Aorta (tissue), 5 donors: ENCODE measurements around the gene GRM1. TPM values are rescaled to one million over a fixed set of nuclear protein-coding genes. Genes with fewer than 3 reads are reported as not detected.
"Not testable (repeated sequence)": the region's sequence is repeated elsewhere in the genome, so short reads cannot be mapped to it uniquely, and the experiment has no call there.

Experiments
- ATAC-seq: fragments of 200-7000 bp; cut with Tn5 transposase; one replicate; pipeline ENCODE4 v1.9.1; 2022; ENCODE audit warnings: moderate library complexity; ENCODE audit not compliant: low FRiP score
- DNase-seq, 2 donors: peaks; one replicate each; pipeline ENCODE4 v3.0.0-alpha.2; 2020
- H3K27ac ChIP-seq, 2 donors: one replicate each; pipeline ENCODE4 v1.5.1; 2013; ENCODE audit warnings: low read length in 2 of 2, mild to moderate bottlenecking in 2 of 2, moderate library complexity in 2 of 2, control low read depth in 1 of 2, inconsistent platforms in 1 of 2, low read depth in 1 of 2
- H3K27me3 ChIP-seq, 2 donors: one replicate each; pipeline ENCODE4 v1.6.1; 2013; ENCODE audit warnings: control low read depth in 1 of 2, low read length in 1 of 2, mild to moderate bottlenecking in 1 of 2, moderate library complexity in 1 of 2; ENCODE audit not compliant: insufficient read depth in 2 of 2, control insufficient read depth in 1 of 2
- H3K36me3 ChIP-seq, 2 donors: one replicate each; pipeline ENCODE4 v1.6.1; 2013; ENCODE audit warnings: control low read depth in 1 of 2, low read length in 1 of 2, mild to moderate bottlenecking in 1 of 2; ENCODE audit not compliant: insufficient read depth in 2 of 2, control insufficient read depth in 1 of 2
- H3K4me1 ChIP-seq, 2 donors: one replicate each; pipeline ENCODE4 v1.6.1; 2013; ENCODE audit warnings: low read length in 2 of 2, control low read depth in 1 of 2, mild to moderate bottlenecking in 1 of 2, moderate library complexity in 1 of 2; ENCODE audit not compliant: insufficient read depth in 2 of 2, control insufficient read depth in 1 of 2
- H3K4me3 ChIP-seq, 2 donors: one replicate each; pipeline ENCODE4 v1.5.1; 2013; ENCODE audit warnings: low read length in 2 of 2, control low read depth in 1 of 2, mild to moderate bottlenecking in 1 of 2
- H3K9me3 ChIP-seq: one replicate; pipeline ENCODE4 v1.6.1; 2013; ENCODE audit warnings: mild to moderate bottlenecking, low read length; ENCODE audit not compliant: control insufficient read depth
- WGBS, 2 donors: extraction: QIAGEN DNeasy Blood & Tissue Kit; methylation state at CpG; one replicate each; pipeline ENCODE4 v1.1.7; 2013; 5-methylcytosine and 5-hydroxymethylcytosine counted together
- intact Hi-C, 2 donors: fragments of 100-400 bp; cut with DNase I; formaldehyde crosslinking; loops; one replicate each; pipeline versions ENCODE4 v1.14.2 to v1.15.0; 2022
- polyA plus RNA-seq, 2 donors: library from polyadenylated mRNA; stranded (reverse); fragments of 200-250 nt; gene quantifications; one replicate each; pipeline ENCODE4 v1.2.3, GENCODE V29; 2013
- total RNA-seq, 2 donors: library from RNA; stranded (reverse); fragmentation: NEBNext Ultra II Directional; extraction: Animal tissue kit (Norgen Biotek cat#: 25700); gene quantifications; one replicate each; pipeline ENCODE4 v1.2.1, GENCODE V29; 2021
- donor health status: healthy with polysubstance abuse.
- donor health status: Bipolar disorder and iron deficiency.
- donor health status: DM: no; HTN: no; CAD: no.
- donor health status: DM: no; HTN: no; CAD: no.
- donor health status: DM: yes; HTN: yes; CAD: no.

Gene GRM1
- total and polyA plus RNA-seq, 4 donors: 0.05 to 0.25 (median 0.13) TPM; not detected in 1

- Histone ChIP-seq H3K4me1 (no peaks in the 10 kb centered on the region), H3K36me3 (no peaks in the 10 kb centered on the region), H3K27me3 (no peaks in the 10 kb centered on the region), H3K27ac (no peak overlapping the region), H3K4me3 (no peak overlapping the region), H3K9me3 (no peaks in the 10 kb centered on the region)
- ATAC-seq (no peak), DNase-seq (no peak)
- 58 to 63% methylated on average over 1 of the region's 1 CpG for whole genome bisulfite sequencing, 2 donors
- intact Hi-C loops: no loop called here
Observed at GRCh38 chr6:146258206-146258605, 229.3 kb downstream of the GRM1 start.

- Histone ChIP-seq H3K9me3 (no peaks in the 10 kb centered on the region), H3K36me3 (no peaks in the 10 kb centered on the region), H3K4me1 (no peaks in the 10 kb centered on the region), H3K4me3 (no peak overlapping the region), H3K27ac (no peak overlapping the region), H3K27me3 (no peaks in the 10 kb centered on the region)
- DNase-seq (no peak), ATAC-seq (no peak)
- 20 to 27% methylated on average over 4 of the region's 4 CpGs for WGBS, 2 donors
- intact Hi-C loops: no loop called here
Observed at GRCh38 chr6:146260886-146261285, 232.0 kb downstream of the GRM1 start.

GRCh38 chr6:146265056-146265455, 236.2 kb downstream of the GRM1 start:
- intact Hi-C loops: no loop called here
- no peak for DNase-seq
- Histone ChIP-seq H3K4me3 (no peak overlapping the region), H3K27me3 (no peaks in the 10 kb centered on the region), H3K36me3 (no peaks in the 10 kb centered on the region), H3K9me3 (no peaks in the 10 kb centered on the region), H3K4me1 (no peaks in the 10 kb centered on the region), H3K27ac (no peak overlapping the region)
- WGBS, 2 donors: 94 to 98% methylated on average over 2 of the region's 2 CpGs
- no peak for ATAC-seq

DNA sequence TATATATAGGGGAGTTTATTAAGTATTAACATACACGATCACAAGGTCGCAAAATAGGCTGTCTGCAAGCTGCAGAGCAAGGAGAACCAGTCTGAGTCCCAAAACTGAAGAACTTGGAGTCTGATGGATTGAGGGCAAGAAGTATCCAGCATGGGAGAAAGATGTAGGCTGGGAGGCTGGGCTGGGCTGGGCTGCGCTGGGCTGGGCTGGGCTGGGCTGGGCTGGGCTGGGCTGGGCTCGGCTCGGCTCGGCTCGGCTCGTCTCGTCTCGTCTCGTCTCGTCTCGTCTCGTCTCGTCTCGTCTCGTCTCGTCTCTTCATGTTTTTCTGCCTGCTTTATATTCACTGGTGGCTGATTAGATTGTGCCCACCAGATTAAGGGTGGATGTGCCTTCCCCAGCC, 238.6 kb downstream of the GRM1 start:
- Histone ChIP-seq H3K4me1 (no peaks in the 10 kb centered on the region), H3K36me3 (no peaks in the 10 kb centered on the region), H3K4me3 (no peak overlapping the region), H3K27ac (no peak overlapping the region), H3K27me3 (no peaks in the 10 kb centered on the region), H3K9me3 (no peaks in the 10 kb centered on the region)
- ATAC-seq: no peak
- DNase-seq: no peak
- intact Hi-C loops: no loop called here
- 77% methylated on average over 18 of the region's 18 CpGs for WGBS, 2 donors

GRCh38 chr6:146267946-146268345, 239.1 kb downstream of the GRM1 start:
- WGBS, 2 donors: 47 to 60% methylated on average over 1 of the region's 1 CpG
- intact Hi-C loops: no loop called here

GRCh38 chr6:146269482-146269881, 240.6 kb downstream of the GRM1 start:
- Histone ChIP-seq H3K27me3 (no peaks in the 10 kb centered on the region), H3K9me3 (no peaks in the 10 kb centered on the region), H3K27ac (no peak overlapping the region), H3K36me3 (no peaks in the 10 kb centered on the region), H3K4me1 (no peaks in the 10 kb centered on the region), H3K4me3 (no peak overlapping the region)
- intact Hi-C loops: no loop called here
- ATAC-seq (no peak), DNase-seq (no peak)

More at GRCh38 chr6:146267946-146268345, 239.1 kb downstream of the GRM1 start:
- no peaks in the 10 kb centered on the region for H3K27me3 ChIP-seq
- H3K4me3 ChIP-seq: no peak overlapping the region
- DNase-seq (no peak), ATAC-seq (no peak)
- no peaks in the 10 kb centered on the region for H3K9me3 ChIP-seq
- H3K36me3 ChIP-seq: no peaks in the 10 kb centered on the region
- H3K27ac ChIP-seq: no peak overlapping the region
- H3K4me1 ChIP-seq: no peaks in the 10 kb centered on the region

- WGBS, 2 donors: 1 to 6% methylated on average over 1 of the region's 1 CpG
- H3K9me3 ChIP-seq, H3K36me3 ChIP-seq, H3K27me3 ChIP-seq, ATAC-seq, intact Hi-C loops, H3K27ac ChIP-seq, H3K4me3 ChIP-seq, H3K4me1 ChIP-seq: not testable (repeated sequence)
- peak; percentile 71 to 84 for DNase-seq
Observed at GRCh38 chr6:146271163-146271562, 242.3 kb downstream of the GRM1 start.

GRCh38 chr6:146273490-146273889, 244.6 kb downstream of the GRM1 start:
- intact Hi-C loops: no loop called here
- Histone ChIP-seq H3K27me3 (no peaks in the 10 kb centered on the region), H3K36me3 (no peaks in the 10 kb centered on the region), H3K9me3 (no peaks in the 10 kb centered on the region), H3K27ac (no peak overlapping the region), H3K4me1 (peaks cover 0 to 3% of the 10 kb centered on the region in 2 donors), H3K4me3 (no peak overlapping the region)
- DNase-seq (no peak), ATAC-seq (no peak)

- no peaks in the 10 kb centered on the region for H3K27me3 ChIP-seq
- peaks cover 0 to 3% of the 10 kb centered on the region in 2 donors for H3K4me1 ChIP-seq
- H3K9me3 ChIP-seq: no peaks in the 10 kb centered on the region
- DNase-seq: no peak
- intact Hi-C loops: no loop called here
- no peak overlapping the region for H3K27ac ChIP-seq
- no peak overlapping the region for H3K4me3 ChIP-seq
- 46 to 49% methylated on average over 2 of the region's 2 CpGs for WGBS, 2 donors
- no peak for ATAC-seq
- H3K36me3 ChIP-seq: no peaks in the 10 kb centered on the region
Observed at GRCh38 chr6:146277142-146277541, 248.3 kb downstream of the GRM1 start.
